ENCODE measurements around the gene HADHA. TPM values are rescaled to one million over a fixed set of nuclear protein-coding genes. Genes with fewer than 3 reads are reported as not detected.

HADHA gene
- total and polyA plus RNA-seq, 2 donors (not counting 1 experiment from before 2014, with no cell fraction given), result 155 to 162 TPM

GRCh38 chr2:26246818-26247217 lies 2.4 kb upstream of the HADHA start:
- no peak overlapping the region for H2AFZ ChIP-seq (ENCODE audit: low read length)
- H3K27ac ChIP-seq (ENCODE audit: insufficient read depth, low read length), result peak overlapping the region; percentile 36
- H3K4me1 ChIP-seq (ENCODE audit: control insufficient read depth, extremely low read depth, insufficient read depth, low read length), result peaks cover 6% of the 10 kb centered on the region
- H3K4me2 ChIP-seq (ENCODE audit: extremely low read depth, insufficient read depth, low read length), result peak overlapping the region; percentile 79
- no peak for TF ChIP-seq EZH2 (IDR thresholded peaks at IDR 0.05; ENCODE audit: low read length, missing control alignments)
- no peak for TF ChIP-seq CTCF (conservative IDR thresholded peaks at IDR 0.05 in 1 of 2, IDR thresholded peaks at IDR 0.05 in 1 of 2; ENCODE audit: low read depth in 1 of 2, low read length in 2 of 2)
- no peaks in the 10 kb centered on the region for H3K36me3 ChIP-seq (ENCODE audit: control insufficient read depth, insufficient read depth, low read length)
- DNase-seq (ENCODE audit: low read depth in 2 of 2), result peak; percentile 57 to 59
- H4K20me1 ChIP-seq (ENCODE audit: control insufficient read depth, extremely low read depth, insufficient read depth, low read length), result no peaks in the 10 kb centered on the region
- H3K4me3 ChIP-seq (replicated peaks in 1 of 4; ENCODE audit: control extremely low read depth in 1 of 4, insufficient read depth in 1 of 4, low read depth in 3 of 4, low read length in 4 of 4), result peak overlapping the region; percentile 10 to 96 (median 32)
- H3K9ac ChIP-seq (ENCODE audit: insufficient read depth, low read length), result no peak overlapping the region
- H3K27me3 ChIP-seq (ENCODE audit: control insufficient read depth, insufficient read depth, low read length), result no peaks in the 10 kb centered on the region
- H3K9me3 ChIP-seq (ENCODE audit: control insufficient read depth, insufficient read depth, low read depth, low read length), result no peaks in the 10 kb centered on the region
- peaks cover 84% of the 10 kb centered on the region for H3K79me2 ChIP-seq (ENCODE audit: control insufficient read depth, insufficient read depth, low read length)

GRCh38 chr2:26245810-26246209 lies 1.4 kb upstream of the HADHA start:
- no peaks in the 10 kb centered on the region for H3K9me3 ChIP-seq (ENCODE audit: control insufficient read depth, insufficient read depth, low read depth, low read length)
- no peaks in the 10 kb centered on the region for H3K36me3 ChIP-seq (ENCODE audit: control insufficient read depth, insufficient read depth, low read length)
- H3K27ac ChIP-seq (ENCODE audit: insufficient read depth, low read length), result peak overlapping the region; percentile 88
- H2AFZ ChIP-seq (ENCODE audit: low read length), result no peak overlapping the region
- peaks cover 7% of the 10 kb centered on the region for H3K4me1 ChIP-seq (ENCODE audit: control insufficient read depth, extremely low read depth, insufficient read depth, low read length)
- peak; percentile 20 to 24 for DNase-seq (ENCODE audit: low read depth in 2 of 2)
- H3K79me2 ChIP-seq (ENCODE audit: control insufficient read depth, insufficient read depth, low read length), result peaks cover 85% of the 10 kb centered on the region
- TF ChIP-seq CTCF (conservative IDR thresholded peaks at IDR 0.05 in 1 of 2, IDR thresholded peaks at IDR 0.05 in 1 of 2; ENCODE audit: low read depth in 1 of 2, low read length in 2 of 2), result no peak
- TF ChIP-seq EZH2 (IDR thresholded peaks at IDR 0.05; ENCODE audit: low read length, missing control alignments), result no peak
- no peak overlapping the region for H3K9ac ChIP-seq (ENCODE audit: insufficient read depth, low read length)
- no peaks in the 10 kb centered on the region for H3K27me3 ChIP-seq (ENCODE audit: control insufficient read depth, insufficient read depth, low read length)
- H3K4me3 ChIP-seq (replicated peaks in 1 of 4; ENCODE audit: control extremely low read depth in 1 of 4, insufficient read depth in 1 of 4, low read depth in 3 of 4, low read length in 4 of 4), result peak overlapping the region; percentile 81 to 96 (median 90)
- H4K20me1 ChIP-seq (ENCODE audit: control insufficient read depth, extremely low read depth, insufficient read depth, low read length), result peaks cover 1% of the 10 kb centered on the region
- peak overlapping the region; percentile 77 for H3K4me2 ChIP-seq (ENCODE audit: extremely low read depth, insufficient read depth, low read length)

GRCh38 chr2:26245231-26245732 lies 850 bp upstream of the HADHA start:
- Histone ChIP-seq H3K9me3 (ENCODE audit: control insufficient read depth, insufficient read depth, low read depth, low read length) (no peaks in the 10 kb centered on the region), H3K79me2 (ENCODE audit: control insufficient read depth, insufficient read depth, low read length) (peaks cover 88% of the 10 kb centered on the region), H3K4me1 (ENCODE audit: control insufficient read depth, extremely low read depth, insufficient read depth, low read length) (peaks cover 10% of the 10 kb centered on the region), H3K4me3 (replicated peaks in 1 of 4; ENCODE audit: control extremely low read depth in 1 of 4, insufficient read depth in 1 of 4, low read depth in 3 of 4, low read length in 4 of 4) (peak overlapping the region; percentile 81 to 96 (median 90)), H3K27ac (ENCODE audit: insufficient read depth, low read length) (peak overlapping the region; percentile 88), H3K4me2 (ENCODE audit: extremely low read depth, insufficient read depth, low read length) (peak overlapping the region; percentile 77), H3K9ac (ENCODE audit: insufficient read depth, low read length) (peak overlapping the region; percentile 95), H3K36me3 (ENCODE audit: control insufficient read depth, insufficient read depth, low read length) (no peaks in the 10 kb centered on the region), H4K20me1 (ENCODE audit: control insufficient read depth, extremely low read depth, insufficient read depth, low read length) (peaks cover 3% of the 10 kb centered on the region), H3K27me3 (ENCODE audit: control insufficient read depth, insufficient read depth, low read length) (no peaks in the 10 kb centered on the region), H2AFZ (ENCODE audit: low read length) (peak overlapping the region; percentile 95)
- DNase-seq (ENCODE audit: low read depth in 2 of 2), result peak in 1 of 2 donors; percentile 25
- TF ChIP-seq CTCF (conservative IDR thresholded peaks at IDR 0.05 in 1 of 2, IDR thresholded peaks at IDR 0.05 in 1 of 2; ENCODE audit: low read depth in 1 of 2, low read length in 2 of 2), result no peak
- no peak for TF ChIP-seq EZH2 (IDR thresholded peaks at IDR 0.05; ENCODE audit: low read length, missing control alignments)
